GM23338 (cell line): Measurements from ENCODE around the gene PTPRN2. TPM values are rescaled to one million over a fixed set of nuclear protein-coding genes. Genes with fewer than 3 reads are reported as not detected.
A peak's percentile ranks its signal among the peaks of the same experiment; 100 is the strongest.

Source experiments
- ATAC-seq: fragments of 200-7000 bp; cut with Tn5 transposase; 3 replicates; pipeline ENCODE4 v1.9.1; 2020
- DNase-seq: peaks from one replicate; pipeline ENCODE4 v3.0.0-alpha.2; 2015; ENCODE audit warnings: low spot score
- H2AFZ ChIP-seq: fragments of 200-600 bp; sonication (generic); 2 replicates; pipeline ENCODE4 v1.8.0; 2016; ENCODE audit warnings: antibody characterized with exemption, mild to moderate bottlenecking, moderate library complexity
- H3F3A ChIP-seq: fragments of 200-600 bp; sonication (generic); replicated peaks from 2 replicates; pipeline ENCODE4 v1.8.0; 2017; ENCODE audit warnings: antibody characterized with exemption, mixed run types, low read depth
- H3K27ac ChIP-seq: fragments of 200-600 bp; sonication (generic); 2 replicates; pipeline ENCODE4 v1.6.1; 2016; ENCODE audit warnings: low read depth
- H3K27me3 ChIP-seq: fragments of 200-600 bp; sonication (generic); 2 replicates; pipeline ENCODE4 v1.8.0; 2016; ENCODE audit warnings: mild to moderate bottlenecking, mixed run types, moderate library complexity; ENCODE audit not compliant: insufficient read depth
- H3K36me3 ChIP-seq: fragments of 200-600 bp; sonication (generic); 2 replicates; pipeline ENCODE4 v1.8.0; 2016; ENCODE audit warnings: mild to moderate bottlenecking; ENCODE audit not compliant: insufficient read depth
- H3K4me1 ChIP-seq: fragments of 200-600 bp; sonication (generic); 2 replicates; pipeline ENCODE4 v1.8.0; 2016; ENCODE audit warnings: mild to moderate bottlenecking, moderate library complexity; ENCODE audit not compliant: insufficient read depth
- H3K4me2 ChIP-seq: fragments of 200-600 bp; sonication (generic); 2 replicates; pipeline ENCODE4 v1.7.1; 2017; ENCODE audit warnings: mixed run types
- H3K4me3 ChIP-seq: fragments of 200-600 bp; sonication (generic); 2 replicates; pipeline ENCODE4 v1.6.1; 2016; ENCODE audit warnings: mixed run types
- H3K79me2 ChIP-seq: fragments of 200-600 bp; sonication (generic); replicated peaks from 2 replicates; pipeline ENCODE4 v1.8.0; 2017; ENCODE audit warnings: mild to moderate bottlenecking; ENCODE audit not compliant: insufficient read depth
- H3K9me2 ChIP-seq: fragments of 200-600 bp; sonication (generic); 2 replicates; pipeline ENCODE4 v1.8.0; 2017; ENCODE audit not compliant: insufficient read depth
- H4K20me1 ChIP-seq: fragments of 200-600 bp; sonication (generic); replicated peaks from 2 replicates; pipeline ENCODE4 v1.8.0; 2017; ENCODE audit warnings: mild to moderate bottlenecking; ENCODE audit not compliant: insufficient read depth
- H3K27ac Mint-ChIP-seq: 2 replicates; pipeline ENCODE4 v1.8.0; 2020; ENCODE audit warnings: inconsistent platforms, mild to moderate bottlenecking, moderate library complexity, mixed read lengths
- H3K27me3 Mint-ChIP-seq: 3 replicates; pipeline ENCODE4 v1.8.0; 2022; ENCODE audit warnings: low read depth, mild to moderate bottlenecking, moderate library complexity, mixed read lengths, inconsistent platforms; ENCODE audit not compliant: insufficient read depth, poor library complexity
- H3K36me3 Mint-ChIP-seq: 3 replicates; pipeline ENCODE4 v1.8.0; 2021; ENCODE audit warnings: low read depth, mild to moderate bottlenecking, inconsistent platforms, moderate library complexity, mixed read lengths
- H3K4me1 Mint-ChIP-seq: 3 replicates; pipeline ENCODE4 v1.8.0; 2020; ENCODE audit warnings: mild to moderate bottlenecking, inconsistent platforms, mixed read lengths
- H3K4me3 Mint-ChIP-seq: 3 replicates; pipeline ENCODE4 v1.8.0; 2021; ENCODE audit warnings: moderate library complexity, mild to moderate bottlenecking, inconsistent platforms, mixed read lengths
- H3K9me3 Mint-ChIP-seq: 3 replicates; pipeline ENCODE4 v1.8.0; 2020; ENCODE audit warnings: moderate library complexity, mild to moderate bottlenecking, inconsistent platforms, mixed read lengths
- CREB1 ChIP-seq: fragments of 250-450 bp; sonication (Bioruptor Pico); IDR thresholded peaks from 2 replicates; pipeline ENCODE4 v1.5.0; 2020; ENCODE audit warnings: low read depth, mild to moderate bottlenecking, moderate library complexity
- EZH2 ChIP-seq: fragments of 200-600 bp; sonication (generic); IDR thresholded peaks from one replicate; pipeline ENCODE4 v1.8.0; 2017; ENCODE audit warnings: antibody characterized with exemption, mild to moderate bottlenecking, low read depth; ENCODE audit not compliant: unreplicated experiment
- EZH2phosphoT487 ChIP-seq: fragments of 200-600 bp; sonication (generic); IDR thresholded peaks from one replicate; pipeline ENCODE4 v1.8.1; 2018; ENCODE audit warnings: antibody characterized with exemption; ENCODE audit not compliant: unreplicated experiment
- JUNB ChIP-seq: IDR thresholded peaks from one replicate; pipeline ENCODE4 v1.6.1; 2016; ENCODE audit warnings: antibody characterized with exemption; ENCODE audit not compliant: unreplicated experiment
- NANOG ChIP-seq: IDR thresholded peaks from 2 replicates; pipeline ENCODE4 v1.6.1; 2016; ENCODE audit warnings: antibody characterized with exemption, borderline replicate concordance
- POLR2AphosphoS5 ChIP-seq: IDR thresholded peaks from 2 replicates; pipeline ENCODE4 v1.6.1; 2016; ENCODE audit warnings: antibody characterized with exemption, low read depth
- STAT1 ChIP-seq: IDR thresholded peaks from one replicate; pipeline ENCODE4 v1.6.1; 2016; ENCODE audit warnings: antibody characterized with exemption; ENCODE audit not compliant: unreplicated experiment
- ZNF114 ChIP-seq: fragments of 250-450 bp; sonication (Bioruptor Pico); IDR thresholded peaks from 2 replicates; pipeline ENCODE4 v1.5.0; 2020; ENCODE audit warnings: mild to moderate bottlenecking, moderate library complexity
- ZNF331 ChIP-seq: fragments of 250-450 bp; sonication (Bioruptor Pico); IDR thresholded peaks from 2 replicates; pipeline ENCODE4 v1.5.0; 2020; ENCODE audit warnings: low read depth, mild to moderate bottlenecking, moderate library complexity
- polyA plus RNA-seq: library from polyadenylated mRNA; unstranded; fragments of >200 nt; fragmentation: Nextera tagmentation; extraction: Ambion mirVana; gene quantifications from 2 replicates; pipeline ENCODE4 v1.2.1, GENCODE V29; 2016
- total RNA-seq: library from RNA; depleted of rRNA; stranded (reverse); fragments of >200 nt; shearing (Covaris generic); gene quantifications from 2 replicates; pipeline ENCODE4 v1.2.3, GENCODE V29; 2014
- TF ChIP-seq, protein P1 (sequence below): IDR thresholded peaks from 2 replicates; pipeline ENCODE4 v1.6.1; 2016; ENCODE audit warnings: antibody characterized with exemption
- TF ChIP-seq, protein P2 (sequence below), 2 experiments: fragments of 200-600 bp in 1 of 2; sonication (generic) in 1 of 2; conservative IDR thresholded peaks; 2 replicates each; pipeline versions ENCODE4 v1.5.1 to v1.6.1; 2016 to 2017; ENCODE audit warnings: antibody characterized with exemption in 2 of 2, low read depth in 2 of 2, mild to moderate bottlenecking in 2 of 2, moderate library complexity in 1 of 2
- TF ChIP-seq, protein P3 (sequence below): IDR thresholded peaks from one replicate; pipeline ENCODE4 v1.6.1; 2018; ENCODE audit warnings: antibody characterized with exemption; ENCODE audit not compliant: unreplicated experiment
- TF ChIP-seq, protein P4 (sequence below): fragments of 250-450 bp; sonication (Bioruptor Pico); IDR thresholded peaks from 2 replicates; pipeline ENCODE4 v1.5.0; 2020; ENCODE audit warnings: mild to moderate bottlenecking, moderate library complexity

PTPRN2 gene
- total and polyA plus RNA-seq, 2 experiments from 2014 or later, result 0.87 to 4.0 TPM

DNA sequence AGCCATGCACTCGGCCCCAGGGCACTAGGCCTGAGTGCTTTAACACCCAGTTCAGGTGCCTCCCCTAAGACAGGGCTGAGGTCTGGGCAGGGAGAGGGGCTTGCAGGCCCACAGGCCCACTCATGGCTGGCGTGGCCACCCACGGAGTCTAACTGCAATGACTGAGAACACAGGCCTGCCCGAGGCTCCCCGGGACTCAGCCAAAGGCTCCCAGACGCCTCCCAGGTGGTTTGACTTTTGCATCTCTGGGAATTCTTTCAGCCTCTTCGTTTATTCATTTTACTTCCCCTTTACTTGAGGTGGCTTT is 37.3 kb downstream of the PTPRN2 start:
- H3K27ac Mint-ChIP-seq, result no peak overlapping the region

More for the DNA sequence above, 37.3 kb downstream of the PTPRN2 start:
- peaks cover 4% of the 10 kb centered on the region for H3K4me1 Mint-ChIP-seq
- Histone ChIP-seq H3K4me2 (0 out of 2 replicates have a peak overlapping the region, but pooled peaks have one; percentile 26), H3K79me2 (no peaks in the 10 kb centered on the region), H3K27ac (no peak overlapping the region), H3K36me3 (no peaks in the 10 kb centered on the region), H3K27me3 (no peaks in the 10 kb centered on the region), H3F3A (no peaks in the 10 kb centered on the region), H2AFZ (no peak overlapping the region), H3K4me1 (peaks cover 16% of the 10 kb centered on the region), H3K4me3 (no peak overlapping the region), H4K20me1 (no peaks in the 10 kb centered on the region), H3K9me2 (no peaks in the 10 kb centered on the region)
- no peak for TF ChIP-seq NANOG
- TF ChIP-seq EZH2phosphoT487, result no peak
- TF ChIP-seq, protein P1, sequence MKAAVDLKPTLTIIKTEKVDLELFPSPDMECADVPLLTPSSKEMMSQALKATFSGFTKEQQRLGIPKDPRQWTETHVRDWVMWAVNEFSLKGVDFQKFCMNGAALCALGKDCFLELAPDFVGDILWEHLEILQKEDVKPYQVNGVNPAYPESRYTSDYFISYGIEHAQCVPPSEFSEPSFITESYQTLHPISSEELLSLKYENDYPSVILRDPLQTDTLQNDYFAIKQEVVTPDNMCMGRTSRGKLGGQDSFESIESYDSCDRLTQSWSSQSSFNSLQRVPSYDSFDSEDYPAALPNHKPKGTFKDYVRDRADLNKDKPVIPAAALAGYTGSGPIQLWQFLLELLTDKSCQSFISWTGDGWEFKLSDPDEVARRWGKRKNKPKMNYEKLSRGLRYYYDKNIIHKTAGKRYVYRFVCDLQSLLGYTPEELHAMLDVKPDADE, result no peak
- TF ChIP-seq ZNF331, result no peak
- no peak for TF ChIP-seq JUNB
- TF ChIP-seq CREB1, result no peak
- no peak for TF ChIP-seq ZNF114 (CRISPR knock-in tag)
- TF ChIP-seq POLR2AphosphoS5, result no peak
- TF ChIP-seq, protein P2, sequence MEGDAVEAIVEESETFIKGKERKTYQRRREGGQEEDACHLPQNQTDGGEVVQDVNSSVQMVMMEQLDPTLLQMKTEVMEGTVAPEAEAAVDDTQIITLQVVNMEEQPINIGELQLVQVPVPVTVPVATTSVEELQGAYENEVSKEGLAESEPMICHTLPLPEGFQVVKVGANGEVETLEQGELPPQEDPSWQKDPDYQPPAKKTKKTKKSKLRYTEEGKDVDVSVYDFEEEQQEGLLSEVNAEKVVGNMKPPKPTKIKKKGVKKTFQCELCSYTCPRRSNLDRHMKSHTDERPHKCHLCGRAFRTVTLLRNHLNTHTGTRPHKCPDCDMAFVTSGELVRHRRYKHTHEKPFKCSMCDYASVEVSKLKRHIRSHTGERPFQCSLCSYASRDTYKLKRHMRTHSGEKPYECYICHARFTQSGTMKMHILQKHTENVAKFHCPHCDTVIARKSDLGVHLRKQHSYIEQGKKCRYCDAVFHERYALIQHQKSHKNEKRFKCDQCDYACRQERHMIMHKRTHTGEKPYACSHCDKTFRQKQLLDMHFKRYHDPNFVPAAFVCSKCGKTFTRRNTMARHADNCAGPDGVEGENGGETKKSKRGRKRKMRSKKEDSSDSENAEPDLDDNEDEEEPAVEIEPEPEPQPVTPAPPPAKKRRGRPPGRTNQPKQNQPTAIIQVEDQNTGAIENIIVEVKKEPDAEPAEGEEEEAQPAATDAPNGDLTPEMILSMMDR (conservative IDR thresholded peaks at IDR 0.05; ENCODE audit: low read depth in 2 of 2), result no peak
- TF ChIP-seq EZH2, result no peak
- no peak for TF ChIP-seq STAT1
- TF ChIP-seq, protein P3, sequence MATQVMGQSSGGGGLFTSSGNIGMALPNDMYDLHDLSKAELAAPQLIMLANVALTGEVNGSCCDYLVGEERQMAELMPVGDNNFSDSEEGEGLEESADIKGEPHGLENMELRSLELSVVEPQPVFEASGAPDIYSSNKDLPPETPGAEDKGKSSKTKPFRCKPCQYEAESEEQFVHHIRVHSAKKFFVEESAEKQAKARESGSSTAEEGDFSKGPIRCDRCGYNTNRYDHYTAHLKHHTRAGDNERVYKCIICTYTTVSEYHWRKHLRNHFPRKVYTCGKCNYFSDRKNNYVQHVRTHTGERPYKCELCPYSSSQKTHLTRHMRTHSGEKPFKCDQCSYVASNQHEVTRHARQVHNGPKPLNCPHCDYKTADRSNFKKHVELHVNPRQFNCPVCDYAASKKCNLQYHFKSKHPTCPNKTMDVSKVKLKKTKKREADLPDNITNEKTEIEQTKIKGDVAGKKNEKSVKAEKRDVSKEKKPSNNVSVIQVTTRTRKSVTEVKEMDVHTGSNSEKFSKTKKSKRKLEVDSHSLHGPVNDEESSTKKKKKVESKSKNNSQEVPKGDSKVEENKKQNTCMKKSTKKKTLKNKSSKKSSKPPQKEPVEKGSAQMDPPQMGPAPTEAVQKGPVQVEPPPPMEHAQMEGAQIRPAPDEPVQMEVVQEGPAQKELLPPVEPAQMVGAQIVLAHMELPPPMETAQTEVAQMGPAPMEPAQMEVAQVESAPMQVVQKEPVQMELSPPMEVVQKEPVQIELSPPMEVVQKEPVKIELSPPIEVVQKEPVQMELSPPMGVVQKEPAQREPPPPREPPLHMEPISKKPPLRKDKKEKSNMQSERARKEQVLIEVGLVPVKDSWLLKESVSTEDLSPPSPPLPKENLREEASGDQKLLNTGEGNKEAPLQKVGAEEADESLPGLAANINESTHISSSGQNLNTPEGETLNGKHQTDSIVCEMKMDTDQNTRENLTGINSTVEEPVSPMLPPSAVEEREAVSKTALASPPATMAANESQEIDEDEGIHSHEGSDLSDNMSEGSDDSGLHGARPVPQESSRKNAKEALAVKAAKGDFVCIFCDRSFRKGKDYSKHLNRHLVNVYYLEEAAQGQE, result no peak
- TF ChIP-seq, protein P4, sequence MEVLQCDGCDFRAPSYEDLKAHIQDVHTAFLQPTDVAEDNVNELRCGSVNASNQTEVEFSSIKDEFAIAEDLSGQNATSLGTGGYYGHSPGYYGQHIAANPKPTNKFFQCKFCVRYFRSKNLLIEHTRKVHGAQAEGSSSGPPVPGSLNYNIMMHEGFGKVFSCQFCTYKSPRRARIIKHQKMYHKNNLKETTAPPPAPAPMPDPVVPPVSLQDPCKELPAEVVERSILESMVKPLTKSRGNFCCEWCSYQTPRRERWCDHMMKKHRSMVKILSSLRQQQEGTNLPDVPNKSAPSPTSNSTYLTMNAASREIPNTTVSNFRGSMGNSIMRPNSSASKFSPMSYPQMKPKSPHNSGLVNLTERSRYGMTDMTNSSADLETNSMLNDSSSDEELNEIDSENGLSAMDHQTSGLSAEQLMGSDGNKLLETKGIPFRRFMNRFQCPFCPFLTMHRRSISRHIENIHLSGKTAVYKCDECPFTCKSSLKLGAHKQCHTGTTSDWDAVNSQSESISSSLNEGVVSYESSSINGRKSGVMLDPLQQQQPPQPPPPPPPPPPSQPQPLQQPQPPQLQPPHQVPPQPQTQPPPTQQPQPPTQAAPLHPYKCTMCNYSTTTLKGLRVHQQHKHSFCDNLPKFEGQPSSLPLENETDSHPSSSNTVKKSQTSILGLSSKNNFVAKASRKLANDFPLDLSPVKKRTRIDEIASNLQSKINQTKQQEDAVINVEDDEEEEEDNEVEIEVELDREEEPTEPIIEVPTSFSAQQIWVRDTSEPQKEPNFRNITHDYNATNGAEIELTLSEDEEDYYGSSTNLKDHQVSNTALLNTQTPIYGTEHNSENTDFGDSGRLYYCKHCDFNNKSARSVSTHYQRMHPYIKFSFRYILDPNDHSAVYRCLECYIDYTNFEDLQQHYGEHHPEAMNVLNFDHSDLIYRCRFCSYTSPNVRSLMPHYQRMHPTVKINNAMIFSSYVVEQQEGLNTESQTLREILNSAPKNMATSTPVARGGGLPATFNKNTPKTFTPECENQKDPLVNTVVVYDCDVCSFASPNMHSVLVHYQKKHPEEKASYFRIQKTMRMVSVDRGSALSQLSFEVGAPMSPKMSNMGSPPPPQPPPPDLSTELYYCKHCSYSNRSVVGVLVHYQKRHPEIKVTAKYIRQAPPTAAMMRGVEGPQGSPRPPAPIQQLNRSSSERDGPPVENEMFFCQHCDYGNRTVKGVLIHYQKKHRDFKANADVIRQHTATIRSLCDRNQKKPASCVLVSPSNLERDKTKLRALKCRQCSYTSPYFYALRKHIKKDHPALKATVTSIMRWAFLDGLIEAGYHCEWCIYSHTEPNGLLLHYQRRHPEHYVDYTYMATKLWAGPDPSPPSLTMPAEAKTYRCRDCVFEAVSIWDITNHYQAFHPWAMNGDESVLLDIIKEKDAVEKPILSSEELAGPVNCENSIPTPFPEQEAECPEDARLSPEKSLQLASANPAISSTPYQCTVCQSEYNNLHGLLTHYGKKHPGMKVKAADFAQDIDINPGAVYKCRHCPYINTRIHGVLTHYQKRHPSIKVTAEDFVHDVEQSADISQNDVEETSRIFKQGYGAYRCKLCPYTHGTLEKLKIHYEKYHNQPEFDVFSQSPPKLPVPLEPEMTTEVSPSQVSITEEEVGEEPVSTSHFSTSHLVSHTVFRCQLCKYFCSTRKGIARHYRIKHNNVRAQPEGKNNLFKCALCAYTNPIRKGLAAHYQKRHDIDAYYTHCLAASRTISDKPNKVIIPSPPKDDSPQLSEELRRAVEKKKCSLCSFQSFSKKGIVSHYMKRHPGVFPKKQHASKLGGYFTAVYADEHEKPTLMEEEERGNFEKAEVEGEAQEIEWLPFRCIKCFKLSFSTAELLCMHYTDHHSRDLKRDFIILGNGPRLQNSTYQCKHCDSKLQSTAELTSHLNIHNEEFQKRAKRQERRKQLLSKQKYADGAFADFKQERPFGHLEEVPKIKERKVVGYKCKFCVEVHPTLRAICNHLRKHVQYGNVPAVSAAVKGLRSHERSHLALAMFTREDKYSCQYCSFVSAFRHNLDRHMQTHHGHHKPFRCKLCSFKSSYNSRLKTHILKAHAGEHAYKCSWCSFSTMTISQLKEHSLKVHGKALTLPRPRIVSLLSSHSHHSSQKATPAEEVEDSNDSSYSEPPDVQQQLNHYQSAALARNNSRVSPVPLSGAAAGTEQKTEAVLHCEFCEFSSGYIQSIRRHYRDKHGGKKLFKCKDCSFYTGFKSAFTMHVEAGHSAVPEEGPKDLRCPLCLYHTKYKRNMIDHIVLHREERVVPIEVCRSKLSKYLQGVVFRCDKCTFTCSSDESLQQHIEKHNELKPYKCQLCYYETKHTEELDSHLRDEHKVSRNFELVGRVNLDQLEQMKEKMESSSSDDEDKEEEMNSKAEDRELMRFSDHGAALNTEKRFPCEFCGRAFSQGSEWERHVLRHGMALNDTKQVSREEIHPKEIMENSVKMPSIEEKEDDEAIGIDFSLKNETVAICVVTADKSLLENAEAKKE (CRISPR knock-in tag), result no peak
- ATAC-seq (peak; percentile 16), DNase-seq (no peak)
- H3K9me3 Mint-ChIP-seq, result peaks cover 78% of the 10 kb centered on the region
- peaks cover 5% of the 10 kb centered on the region for H3K36me3 Mint-ChIP-seq
- no peak overlapping the region for H3K4me3 Mint-ChIP-seq
- H3K27me3 Mint-ChIP-seq, result peaks cover 9% of the 10 kb centered on the region
